ENCODE data around the gene OSBPL6. TPM values are rescaled to one million over a fixed set of nuclear protein-coding genes. Genes with fewer than 3 reads are reported as not detected.

The OSBPL6 gene
- total and polyA plus RNA-seq, 9 of the 15 experiments (the other 6 are each of a cell fraction or from before 2014, with no cell fraction given) = 3.4 to 12.7 (median 9.3) TPM

GRCh38 chr2:178220814-178221213 is 26.5 kb downstream of the OSBPL6 start:
- Histone ChIP-seq H3K36me3 (ENCODE audit: control insufficient read depth, insufficient read depth, low read length) (no peaks in the 10 kb centered on the region), H3K27ac (ENCODE audit: extremely low read depth, low read depth, low read length) (no peak overlapping the region), H3K9me3 (replicated peaks; ENCODE audit: control insufficient read depth, insufficient read depth, low read depth, low read length) (no peaks in the 10 kb centered on the region), H3K4me2 (ENCODE audit: insufficient read depth, low read length) (no peak overlapping the region), H3K9ac (ENCODE audit: insufficient read depth in 1 of 2, low read depth in 2 of 2, low read length in 2 of 2) (no peak overlapping the region), H3K4me3 (no peak overlapping the region), H2AFZ (ENCODE audit: low read depth, low read length) (no peak overlapping the region), H3K79me2 (ENCODE audit: control insufficient read depth, insufficient read depth, low read length) (no peaks in the 10 kb centered on the region), H3K9me1 (ENCODE audit: control insufficient read depth, insufficient read depth, low read length) (no peaks in the 10 kb centered on the region), H4K20me1 (replicated peaks; ENCODE audit: control insufficient read depth, insufficient read depth, low read length) (no peaks in the 10 kb centered on the region), H3K4me1 (replicated peaks in 1 of 2; ENCODE audit: control insufficient read depth in 2 of 2, insufficient read depth in 2 of 2, low read length in 2 of 2) (0 out of 5 replicates have a peak, but pooled peaks cover 0 to 5% of the 10 kb centered on the region in 2 experiments), H3K27me3 (ENCODE audit: control insufficient read depth in 2 of 2, insufficient read depth in 2 of 2, low read length in 2 of 2) (no peaks in the 10 kb centered on the region)
- ATAC-seq (no peak), FAIRE-seq (no peak), DNase-seq (ENCODE audit: extremely low read depth in 1 of 4, low spot score in 3 of 4) (no peak)
- in situ Hi-C loops (cut with MboI) = no loop called here
- POLR2A ChIA-PET = interaction anchor here (0.9 to 1.2 kb wide), 3 partner anchors 13 to 38 kb away, joined by 3 read pairs; no protein-coding TSS in a partner anchor
- TF ChIP-seq KAT2B (IDR thresholded peaks at IDR 0.05; ENCODE audit: low read depth, low read length) = no peak
- TF ChIP-seq PHTF2 (CRISPR knock-in tag; IDR thresholded peaks at IDR 0.05) = no peak
- TF ChIP-seq SIRT6 (IDR thresholded peaks at IDR 0.05; ENCODE audit: low read depth, low read length) = no peak
- no peak for TF ChIP-seq ZNF316 (IDR thresholded peaks at IDR 0.05)
- TF ChIP-seq DMBX1 (CRISPR knock-in tag; IDR thresholded peaks at IDR 0.05; ENCODE audit: borderline replicate concordance) = no peak
- no peak for TF ChIP-seq ZNF764 (CRISPR knock-in tag; IDR thresholded peaks at IDR 0.05; ENCODE audit: low read depth)
- TF ChIP-seq REST (IDR thresholded peaks at IDR 0.05; ENCODE audit: borderline replicate concordance) = no peak
- no peak for TF ChIP-seq REST (CRISPR knock-in tag; IDR thresholded peaks at IDR 0.05; ENCODE audit: low read depth)
- TF ChIP-seq CBFA2T3 (IDR thresholded peaks at IDR 0.05) = no peak
- TF ChIP-seq ARID1B (IDR thresholded peaks at IDR 0.05) = no peak
- TF ChIP-seq THRAP3 (IDR thresholded peaks at IDR 0.05; ENCODE audit: borderline replicate concordance) = no peak
- TF ChIP-seq EGR1 (conservative IDR thresholded peaks at IDR 0.05) = no peak
- no peak for TF ChIP-seq CHCHD3 (CRISPR knock-in tag; IDR thresholded peaks at IDR 0.05)
- no peak for TF ChIP-seq NCOA6 (IDR thresholded peaks at IDR 0.05)
- TF ChIP-seq PKNOX1 (IDR thresholded peaks at IDR 0.05) = no peak
- CTCF ChIA-PET (ENCODE audit: low intra/inter-chr PET ratio) = no interaction called here
- intact Hi-C loops (cut with micrococcal nuclease) = no loop called here
- BruUV-seq (replicated peaks) = no TSS peak
- 9% methylated on average over 4 of the region's 4 CpGs for WGBS (ENCODE audit: insufficient coverage, low coverage, missing lambda C conversion rate)
